Activated T-helper 17 cell treated with anti-CD3 and anti-CD28 coated beads, Interleukin-2, amount 50 U/mL, for 72 hours (primary cell): ENCODE results near the gene STIM2. TPM values are rescaled to one million over a fixed set of nuclear protein-coding genes. Genes with fewer than 3 reads are reported as not detected.

Experiments
- ATAC-seq: fragments of 150-1000 bp; cut with Tn5 transposase; replicated peaks from 2 replicates; pipeline ENCODE4 v1.10.0; 2021; ENCODE audit warnings: mild to moderate bottlenecking, moderate library complexity
- H3K27ac Mint-ChIP-seq: one replicate; pipeline ENCODE4 v1.8.0; 2022; ENCODE audit warnings: mixed read lengths
- H3K27me3 Mint-ChIP-seq: one replicate; pipeline ENCODE4 v1.8.0; 2022; ENCODE audit warnings: mixed read lengths
- H3K36me3 Mint-ChIP-seq: one replicate; pipeline ENCODE4 v1.8.0; 2022; ENCODE audit warnings: low read depth, mild to moderate bottlenecking, mixed read lengths
- H3K4me1 Mint-ChIP-seq: one replicate; pipeline ENCODE4 v1.8.0; 2022; ENCODE audit warnings: mixed read lengths
- H3K4me3 Mint-ChIP-seq: one replicate; pipeline ENCODE4 v1.8.0; 2022; ENCODE audit warnings: mild to moderate bottlenecking, mixed read lengths
- H3K9me3 Mint-ChIP-seq: one replicate; pipeline ENCODE4 v1.8.0; 2022; ENCODE audit warnings: mixed read lengths
- total RNA-seq, 2 donors: library from RNA; stranded (reverse); gene quantifications; one replicate each; pipeline ENCODE4 v1.2.3, GENCODE V29; 2022

Gene STIM2
- total RNA-seq, 2 donors from 2014 or later = 38.4 to 39.6 TPM

DNA sequence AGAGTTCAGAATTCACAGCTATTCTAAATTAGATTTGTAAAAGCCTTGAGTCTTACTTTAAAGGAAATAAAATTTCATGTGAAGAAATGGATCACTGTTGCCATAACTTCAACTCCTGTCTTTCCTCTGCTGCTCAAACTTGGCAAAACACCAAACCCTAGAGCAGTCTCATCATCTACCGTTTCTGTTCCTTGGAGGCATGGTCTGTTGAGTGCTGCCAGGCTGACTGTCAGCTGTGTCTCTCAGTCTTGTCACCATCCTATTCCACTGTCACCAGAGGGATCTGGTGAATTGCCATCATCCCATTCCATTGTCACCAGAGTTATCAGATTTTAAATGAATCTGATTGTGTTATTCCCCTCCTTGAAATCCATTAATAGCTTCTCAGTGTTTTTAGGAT lies 55.6 kb downstream of the STIM2 start:
- peak overlapping the region; percentile 0 for H3K27ac Mint-ChIP-seq
- ATAC-seq = peak; percentile 35

GRCh38 chr4:26930964-26931363 lies 70.3 kb downstream of the STIM2 start:
- Mint-ChIP-seq H3K27me3 (no peaks in the 10 kb centered on the region), H3K36me3 (no peaks in the 10 kb centered on the region), H3K4me3 (no peak overlapping the region), H3K27ac (no peak overlapping the region), H3K9me3 (no peaks in the 10 kb centered on the region), H3K4me1 (peaks cover 14% of the 10 kb centered on the region)
- peak; percentile 16 for ATAC-seq

More for the DNA sequence above, 55.6 kb downstream of the STIM2 start:
- no peaks in the 10 kb centered on the region for H3K27me3 Mint-ChIP-seq
- peaks cover 29% of the 10 kb centered on the region for H3K4me1 Mint-ChIP-seq
- H3K36me3 Mint-ChIP-seq = peaks cover 28% of the 10 kb centered on the region
- no peaks in the 10 kb centered on the region for H3K9me3 Mint-ChIP-seq
- H3K4me3 Mint-ChIP-seq = no peak overlapping the region

- Mint-ChIP-seq H3K4me3 (no peak overlapping the region), H3K27ac (no peak overlapping the region), H3K9me3 (no peaks in the 10 kb centered on the region), H3K4me1 (peaks cover 19% of the 10 kb centered on the region), H3K27me3 (no peaks in the 10 kb centered on the region), H3K36me3 (no peaks in the 10 kb centered on the region)
- ATAC-seq = no peak
These were observed 70.8 kb downstream of the STIM2 start for GRCh38 chr4:26931451-26931850.

DNA sequence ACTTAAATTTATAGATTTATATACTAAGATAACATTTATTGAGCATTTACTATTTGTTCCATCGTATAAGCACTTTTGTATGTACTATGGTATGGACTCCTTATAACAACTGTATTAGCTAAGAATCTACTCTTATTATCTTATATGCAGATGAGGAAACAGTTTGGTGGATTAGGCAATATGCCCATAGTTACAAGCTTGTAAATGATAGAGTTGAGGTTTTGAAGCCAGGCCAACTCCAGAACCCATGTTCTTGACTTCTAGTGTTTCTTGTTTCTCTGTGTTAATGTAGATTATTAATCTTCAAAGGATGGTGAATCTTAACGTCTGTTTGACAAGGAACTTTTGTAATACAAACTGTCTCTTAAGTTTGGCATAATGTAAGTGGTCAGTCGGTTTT lies 71.3 kb downstream of the STIM2 start:
- Mint-ChIP-seq H3K4me1 (peaks cover 22% of the 10 kb centered on the region), H3K27ac (no peak overlapping the region), H3K9me3 (no peaks in the 10 kb centered on the region), H3K4me3 (no peak overlapping the region), H3K36me3 (no peaks in the 10 kb centered on the region), H3K27me3 (no peaks in the 10 kb centered on the region)
- ATAC-seq = no peak

GRCh38 chr4:26935397-26935796 lies 74.8 kb downstream of the STIM2 start:
- Mint-ChIP-seq H3K4me3 (no peak overlapping the region), H3K36me3 (no peaks in the 10 kb centered on the region), H3K27ac (peak overlapping the region; percentile 30), H3K9me3 (no peaks in the 10 kb centered on the region), H3K4me1 (peaks cover 27% of the 10 kb centered on the region), H3K27me3 (no peaks in the 10 kb centered on the region)
- no peak for ATAC-seq

DNA sequence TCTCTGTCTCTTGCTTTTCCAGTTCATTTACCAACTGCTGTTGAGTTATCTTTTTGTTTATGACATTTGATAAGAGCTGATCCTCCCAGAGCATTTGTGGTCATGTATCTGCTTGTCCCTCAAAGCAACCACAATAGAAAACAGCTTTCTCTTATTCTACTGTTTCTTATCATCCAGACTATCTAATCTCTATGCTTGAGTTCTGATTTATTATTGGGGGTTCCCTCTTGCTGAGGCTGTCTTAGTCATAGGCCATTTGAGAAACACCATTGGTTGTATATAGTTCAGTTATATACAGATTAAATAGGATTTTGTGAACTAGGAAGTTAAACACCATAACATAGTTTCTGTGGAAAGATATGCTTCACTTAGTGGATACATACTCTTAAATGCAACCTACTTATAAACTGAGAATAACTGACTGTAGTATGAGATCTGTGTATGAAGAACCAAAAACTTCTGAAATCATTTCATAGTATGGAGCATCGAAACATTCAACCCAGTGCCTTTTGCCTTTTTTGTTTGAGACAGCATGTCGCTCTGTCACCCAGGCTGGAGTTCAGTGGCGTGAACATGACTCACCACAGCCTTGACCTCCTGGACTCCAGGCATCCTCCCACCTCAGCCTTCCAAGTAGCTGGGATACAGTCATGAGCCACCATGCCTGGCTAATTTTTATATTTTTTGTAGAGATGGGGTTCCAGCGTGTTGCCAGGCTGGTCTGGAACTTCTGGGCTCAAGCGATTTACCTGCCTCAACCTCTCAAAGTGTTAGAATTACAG lies 75.8 kb downstream of the STIM2 start:
- Mint-ChIP-seq H3K4me3 (no peak overlapping the region), H3K36me3 (no peaks in the 10 kb centered on the region), H3K4me1 (peaks cover 33% of the 10 kb centered on the region), H3K27ac (peak overlapping the region; percentile 30), H3K27me3 (no peaks in the 10 kb centered on the region), H3K9me3 (no peaks in the 10 kb centered on the region)
- ATAC-seq = peak; percentile 35

GRCh38 chr4:26937139-26937538 lies 76.5 kb downstream of the STIM2 start:
- ATAC-seq = no peak
- Mint-ChIP-seq H3K27ac (no peak overlapping the region), H3K36me3 (no peaks in the 10 kb centered on the region), H3K4me1 (peaks cover 36% of the 10 kb centered on the region), H3K9me3 (no peaks in the 10 kb centered on the region), H3K4me3 (no peak overlapping the region), H3K27me3 (no peaks in the 10 kb centered on the region)

GRCh38 chr4:26937567-26937966 lies 76.9 kb downstream of the STIM2 start:
- no peaks in the 10 kb centered on the region for H3K27me3 Mint-ChIP-seq
- H3K27ac Mint-ChIP-seq = no peak overlapping the region
- H3K4me3 Mint-ChIP-seq = no peak overlapping the region
- no peaks in the 10 kb centered on the region for H3K9me3 Mint-ChIP-seq
- peaks cover 40% of the 10 kb centered on the region for H3K4me1 Mint-ChIP-seq
- H3K36me3 Mint-ChIP-seq = no peaks in the 10 kb centered on the region
- no peak for ATAC-seq

GRCh38 chr4:26938516-26938915 lies 77.9 kb downstream of the STIM2 start:
- Mint-ChIP-seq H3K27me3 (no peaks in the 10 kb centered on the region), H3K9me3 (no peaks in the 10 kb centered on the region), H3K4me1 (peaks cover 44% of the 10 kb centered on the region), H3K36me3 (no peaks in the 10 kb centered on the region), H3K4me3 (no peak overlapping the region), H3K27ac (no peak overlapping the region)
- ATAC-seq = no peak

- no peak overlapping the region for H3K4me3 Mint-ChIP-seq
- H3K27me3 Mint-ChIP-seq = no peaks in the 10 kb centered on the region
- peak overlapping the region; percentile 17 for H3K27ac Mint-ChIP-seq
- no peaks in the 10 kb centered on the region for H3K36me3 Mint-ChIP-seq
- H3K9me3 Mint-ChIP-seq = no peaks in the 10 kb centered on the region
- H3K4me1 Mint-ChIP-seq = peaks cover 39% of the 10 kb centered on the region
- ATAC-seq = no peak
These were observed 81.3 kb downstream of the STIM2 start for GRCh38 chr4:26941951-26942350.

DNA sequence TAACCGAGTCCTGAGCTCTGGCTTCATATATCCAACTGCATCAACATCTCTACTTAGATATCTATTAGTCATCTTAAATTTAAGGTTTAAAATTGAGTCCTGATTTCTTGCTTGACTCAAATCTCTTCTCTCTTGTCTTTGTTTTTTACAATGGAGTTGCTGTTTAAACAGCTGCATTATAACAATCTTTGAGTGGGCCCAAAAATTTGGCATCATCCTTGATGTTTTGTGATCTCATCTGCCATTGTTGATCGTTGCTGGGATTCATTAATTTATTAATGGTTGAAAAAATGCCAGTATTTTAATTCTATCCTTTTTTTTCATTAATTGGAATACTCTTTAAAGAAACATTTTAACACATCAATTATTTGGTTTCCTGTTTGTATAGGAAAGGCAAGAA lies 82.2 kb downstream of the STIM2 start:
- no peak for ATAC-seq
- H3K4me1 Mint-ChIP-seq = peaks cover 39% of the 10 kb centered on the region

GRCh38 chr4:26943391-26943790 lies 82.8 kb downstream of the STIM2 start:
- Mint-ChIP-seq H3K4me1 (peaks cover 39% of the 10 kb centered on the region), H3K27ac (no peak overlapping the region), H3K27me3 (no peaks in the 10 kb centered on the region), H3K9me3 (no peaks in the 10 kb centered on the region), H3K36me3 (no peaks in the 10 kb centered on the region), H3K4me3 (no peak overlapping the region)
- ATAC-seq = no peak

More for the DNA sequence above, 82.2 kb downstream of the STIM2 start:
- Mint-ChIP-seq H3K4me3 (no peak overlapping the region), H3K9me3 (no peaks in the 10 kb centered on the region), H3K36me3 (no peaks in the 10 kb centered on the region), H3K27ac (no peak overlapping the region), H3K27me3 (no peaks in the 10 kb centered on the region)

GRCh38 chr4:26945794-26946193 lies 85.2 kb downstream of the STIM2 start:
- Mint-ChIP-seq H3K4me3 (no peak overlapping the region), H3K36me3 (no peaks in the 10 kb centered on the region), H3K4me1 (peaks cover 29% of the 10 kb centered on the region), H3K9me3 (peaks cover 5% of the 10 kb centered on the region), H3K27ac (no peak overlapping the region), H3K27me3 (no peaks in the 10 kb centered on the region)
- no peak for ATAC-seq

GRCh38 chr4:26947318-26947717 lies 86.7 kb downstream of the STIM2 start:
- H3K4me1 Mint-ChIP-seq = peaks cover 18% of the 10 kb centered on the region
- H3K9me3 Mint-ChIP-seq = peaks cover 5% of the 10 kb centered on the region
- no peaks in the 10 kb centered on the region for H3K36me3 Mint-ChIP-seq
- H3K27me3 Mint-ChIP-seq = no peaks in the 10 kb centered on the region
- no peak for ATAC-seq
- H3K27ac Mint-ChIP-seq = no peak overlapping the region
- H3K4me3 Mint-ChIP-seq = no peak overlapping the region

GRCh38 chr4:26950446-26950845 lies 89.8 kb downstream of the STIM2 start:
- Mint-ChIP-seq H3K9me3 (peaks cover 5% of the 10 kb centered on the region), H3K27me3 (no peaks in the 10 kb centered on the region), H3K4me1 (peaks cover 16% of the 10 kb centered on the region), H3K4me3 (no peak overlapping the region), H3K27ac (no peak overlapping the region), H3K36me3 (no peaks in the 10 kb centered on the region)
- no peak for ATAC-seq
